GM12872 (cell line): Measurements from ENCODE around the gene BICD2.

Source experiments
- CTCF ChIP-seq: IDR thresholded peaks from 3 replicates; pipeline ENCODE4 v1.5.1; 2011; ENCODE audit warnings: low read depth, mild to moderate bottlenecking, low read length, moderate library complexity; ENCODE audit not compliant: insufficient read depth

BICD2 gene

GRCh38 chr9:92663951-92664350 is 100.7 kb downstream of the BICD2 start:
- no peak for TF ChIP-seq CTCF

GRCh38 chr9:92663126-92663525 is 101.5 kb downstream of the BICD2 start:
- no peak for TF ChIP-seq CTCF

- TF ChIP-seq CTCF = no peak
Observed at GRCh38 chr9:92661743-92662142, 102.9 kb downstream of the BICD2 start.
